Stimulated activated CD4-positive, alpha-beta T cell treated with anti-CD3 and anti-CD28 coated beads, Interleukin-1b, Interleukin-23, amount 100 ng/mL, for 48 hours (primary cell): ENCODE measurements around the gene SPTBN5.
A peak's percentile ranks its signal among the peaks of the same experiment; 100 is the strongest.

Experiments used
- DNase-seq: peaks from one replicate; pipeline ENCODE4 v3.0.0-alpha.2; 2020

Gene SPTBN5

GRCh38 chr15:41882689-41883483 lies 11.0 kb downstream of the SPTBN5 start:
- DNase-seq = no peak

- DNase-seq = no peak
These were observed 11.7 kb downstream of the SPTBN5 start for GRCh38 chr15:41881920-41882688.

- no peak for DNase-seq
These were observed 12.3 kb downstream of the SPTBN5 start for GRCh38 chr15:41881550-41881919.

GRCh38 chr15:41881086-41881485 lies 12.8 kb downstream of the SPTBN5 start:
- no peak for DNase-seq

GRCh38 chr15:41880156-41880877 lies 13.5 kb downstream of the SPTBN5 start:
- DNase-seq = no peak

GRCh38 chr15:41879321-41879845 lies 14.5 kb downstream of the SPTBN5 start:
- DNase-seq = no peak

GRCh38 chr15:41878355-41878699 lies 15.5 kb downstream of the SPTBN5 start:
- DNase-seq = no peak

- no peak for DNase-seq
These were observed 16.1 kb downstream of the SPTBN5 start for GRCh38 chr15:41877631-41878354.

- DNase-seq = no peak
These were observed 17.2 kb downstream of the SPTBN5 start for GRCh38 chr15:41876689-41877088.

GRCh38 chr15:41876007-41876406 lies 17.8 kb downstream of the SPTBN5 start:
- DNase-seq = no peak

GRCh38 chr15:41874736-41875135 lies 19.1 kb downstream of the SPTBN5 start:
- DNase-seq = no peak

- no peak for DNase-seq
These were observed 20.1 kb downstream of the SPTBN5 start for GRCh38 chr15:41873711-41874110.

- no peak for DNase-seq
These were observed 21.6 kb downstream of the SPTBN5 start for GRCh38 chr15:41872166-41872747.

GRCh38 chr15:41871175-41871905 lies 22.5 kb downstream of the SPTBN5 start:
- DNase-seq = no peak

GRCh38 chr15:41870689-41871081 lies 23.2 kb downstream of the SPTBN5 start:
- peak; percentile 80 for DNase-seq

GRCh38 chr15:41869770-41870688 lies 23.8 kb downstream of the SPTBN5 start:
- no peak for DNase-seq

- DNase-seq = no peak
These were observed 25.5 kb downstream of the SPTBN5 start for GRCh38 chr15:41868321-41868720.

- no peak for DNase-seq
These were observed 26.8 kb downstream of the SPTBN5 start for GRCh38 chr15:41866872-41867579.

- DNase-seq = no peak
These were observed 27.6 kb downstream of the SPTBN5 start for GRCh38 chr15:41866263-41866703.
